A549 (cell line): ENCODE results near the gene HERC2. TPM values are rescaled to one million over a fixed set of nuclear protein-coding genes. Genes with fewer than 3 reads are reported as not detected.
"Not testable (repeated sequence)": the region's sequence is repeated elsewhere in the genome, so short reads cannot be mapped to it uniquely, and the experiment has no call there.

Experiments used
- ATAC-seq, 2 experiments: fragments of 200-7000 bp in 1 of 2; fragments of >200 bp in 1 of 2; cut with Nextera tagmentation in 1 of 2; cut with Tn5 transposase in 1 of 2; 3 replicates each; pipeline versions ENCODE4 v1.8.0 to v1.9.1; 2018 to 2020; ENCODE audit warnings: mild to moderate bottlenecking in 1 of 2, moderate library complexity in 1 of 2
- CTCF ChIA-PET: fragments of 300-600 bp; sonication (Branson Sonifier 250); formaldehyde crosslinking; extraction: SDS; loops from one replicate; lab custom pipeline; 2021; ENCODE audit warnings: antibody characterized with exemption, inconsistent platforms; lab: Yijun Ruan, JAX
- POLR2A ChIA-PET: fragments of 350-600 bp; formaldehyde crosslinking; extraction: SDS; loops from one replicate; lab custom pipeline; 2021; ENCODE audit warnings: antibody characterized with exemption, inconsistent platforms; lab: Yijun Ruan, JAX
- DNase-seq, 2 experiments: peaks; one replicate each; pipeline versions ENCODE4 v3.0.0 to v3.0.0-alpha.2; 2011 to 2016; ENCODE audit warnings: low read depth in 1 of 2, low spot score in 1 of 2
- FAIRE-seq: peaks from 2 replicates; lab custom pipeline; 2011; peaks lifted over from hg19 to GRCh38; lab: Jason Lieb, UNC
- H3K27ac ChIP-seq, 2 experiments: fragments of >200 bp; sonication (Bioruptor Twin); formaldehyde crosslinking; 3 replicates each; pipeline ENCODE4 v1.5.1; 2016 to 2017
- H3K4me1 ChIP-seq: fragments of >200 bp; sonication (Bioruptor Twin); formaldehyde crosslinking; 3 replicates; pipeline ENCODE4 v1.6.1; 2016
- H3K4me2 ChIP-seq: fragments of >200 bp; sonication (Bioruptor Twin); formaldehyde crosslinking; 3 replicates; pipeline ENCODE4 v1.6.1; 2016
- H3K4me3 ChIP-seq: fragments of >200 bp; sonication (Bioruptor Twin); formaldehyde crosslinking; 3 replicates; pipeline ENCODE4 v1.5.1; 2016
- H3K9me3 ChIP-seq: fragments of >200 bp; sonication (Bioruptor Twin); formaldehyde crosslinking; 3 replicates; pipeline ENCODE4 v1.6.1; 2016
- CBX8 ChIP-seq: fragments of 200-600 bp; sonication (generic); IDR thresholded peaks from 2 replicates; pipeline ENCODE4 v1.6.1; 2016
- EHF ChIP-seq: fragments of 250-450 bp; sonication (Bioruptor Pico); IDR thresholded peaks from 2 replicates; pipeline ENCODE4 v1.5.0; 2020; ENCODE audit warnings: mild to moderate bottlenecking
- FOSL2 ChIP-seq, 2 experiments: fragments of 450-650 bp in 1 of 2; fragments of >200 bp in 1 of 2; sonication (Bioruptor Twin) in 1 of 2; formaldehyde crosslinking; IDR thresholded peaks; 2 replicates each; pipeline versions ENCODE4 v1.5.0 to v1.6.1; 2016 to 2020; ENCODE audit warnings: mild to moderate bottlenecking in 1 of 2, moderate library complexity in 1 of 2
- HOXA7 ChIP-seq: fragments of 250-450 bp; sonication (Bioruptor Pico); IDR thresholded peaks from 2 replicates; pipeline ENCODE4 v1.5.0; 2020; ENCODE audit warnings: mild to moderate bottlenecking, moderate library complexity
- HOXB5 ChIP-seq: fragments of 250-450 bp; sonication (Bioruptor Pico); IDR thresholded peaks from 2 replicates; pipeline ENCODE4 v1.5.0; 2020; ENCODE audit warnings: mild to moderate bottlenecking, moderate library complexity
- KDM1A ChIP-seq: fragments of 200-600 bp; sonication (generic); IDR thresholded peaks from 2 replicates; pipeline ENCODE4 v1.6.1; 2016; ENCODE audit warnings: low read depth, mild to moderate bottlenecking
- MAFK ChIP-seq: fragments of 450-650 bp; IDR thresholded peaks from 2 replicates; pipeline ENCODE4 v1.6.1; 2014; ENCODE audit not compliant: partially characterized antibody
- NR3C1 ChIP-seq: fragments of >200 bp; sonication (Bioruptor Twin); formaldehyde crosslinking; IDR thresholded peaks from 3 replicates; pipeline ENCODE4 v1.6.1; 2017
- PHF8 ChIP-seq: fragments of 200-600 bp; sonication (generic); IDR thresholded peaks from 2 replicates; pipeline ENCODE4 v1.6.1; 2016; ENCODE audit warnings: low read depth, mild to moderate bottlenecking, antibody characterized with exemption, moderate library complexity, borderline replicate concordance
- RAD21 ChIP-seq, 2 experiments: fragments of >200 bp in 1 of 2; sonication (Bioruptor Twin) in 1 of 2; formaldehyde crosslinking in 1 of 2; IDR thresholded peaks in 1 of 2; conservative IDR thresholded peaks in 1 of 2; 2 replicates in 1 of 2; 3 replicates in 1 of 2; pipeline ENCODE4 v1.6.1; 2012 to 2018; ENCODE audit warnings: inconsistent platforms in 1 of 2
- REST ChIP-seq: fragments of 200-600 bp; sonication (generic); IDR thresholded peaks from 2 replicates; pipeline ENCODE4 v1.6.1; 2016; ENCODE audit warnings: antibody characterized with exemption, mild to moderate bottlenecking, moderate library complexity
- RFX5 ChIP-seq: fragments of 450-650 bp; IDR thresholded peaks from 2 replicates; pipeline ENCODE4 v1.7.1; 2014; ENCODE audit warnings: antibody characterized with exemption, mild to moderate bottlenecking, moderate library complexity
- TP53 ChIP-seq: fragments of 250-450 bp; sonication (Bioruptor Pico); IDR thresholded peaks from 2 replicates; pipeline ENCODE4 v1.5.0; 2021; ENCODE audit warnings: mild to moderate bottlenecking, moderate library complexity
- USF2 ChIP-seq: fragments of 450-650 bp; IDR thresholded peaks from 2 replicates; pipeline ENCODE4 v1.6.1; 2014; ENCODE audit warnings: antibody characterized with exemption
- ZNF302 ChIP-seq: fragments of 250-450 bp; sonication (Bioruptor Pico); IDR thresholded peaks from 2 replicates; pipeline ENCODE4 v1.9.0; 2021; ENCODE audit warnings: inconsistent platforms, mild to moderate bottlenecking, moderate library complexity
- WGBS: methylation state at CpG from one replicate; pipeline ENCODE4 v1.1.6; 2017; ENCODE audit errors: missing lambda C conversion rate; 5-methylcytosine and 5-hydroxymethylcytosine counted together
- polyA plus RNA-seq, 4 experiments: library from polyadenylated mRNA; depleted of rRNA in 3 of 4; stranded (reverse); fragments of >200 nt; fragmentation: RNase III in 1 of 4; extraction: RNeasy Plus Mini Kit Qiagen cat#74134 plus additional on column Dnase treatment in 1 of 4; gene quantifications; 2 replicates in 3 of 4; 3 replicates in 1 of 4; pipeline ENCODE4 v1.2.3, GENCODE V29; 2011 to 2017

Gene HERC2
- polyA plus RNA-seq, 2 of the 4 experiments (the other 2 are of a cell fraction) = 31.4 to 32.8 TPM

GRCh38 chr15:28197694-28198093 lies 124.3 kb downstream of the HERC2 start:
- FAIRE-seq, DNase-seq, ATAC-seq, H3K27ac ChIP-seq, H3K4me1 ChIP-seq, H3K4me3 ChIP-seq, CTCF ChIA-PET, H3K9me3 ChIP-seq, POLR2A ChIA-PET, H3K4me2 ChIP-seq: not testable (repeated sequence)
- 100% methylated on average over 3 of the region's 4 CpGs for WGBS

DNA sequence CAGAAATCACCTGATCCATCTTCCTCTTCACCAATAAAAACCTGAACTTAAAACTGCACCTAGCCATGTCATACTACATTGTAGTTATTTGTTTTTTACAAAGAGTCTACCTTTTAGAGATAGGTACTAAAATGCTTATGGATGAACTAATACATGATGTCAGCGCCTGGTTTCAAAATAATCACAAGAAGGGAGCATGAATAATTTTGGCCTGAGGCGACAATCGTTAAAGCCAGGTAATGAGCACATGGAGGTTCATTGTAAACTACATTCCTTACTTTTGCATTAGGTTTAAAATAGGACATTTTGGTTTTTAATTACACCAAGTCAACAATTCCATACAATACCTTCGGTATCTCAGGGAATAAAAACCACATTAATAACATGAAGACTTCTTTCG lies 125.4 kb downstream of the HERC2 start:
- CTCF ChIA-PET, ATAC-seq, H3K4me1 ChIP-seq, FAIRE-seq, POLR2A ChIA-PET, H3K4me2 ChIP-seq, H3K9me3 ChIP-seq, H3K27ac ChIP-seq, H3K4me3 ChIP-seq, DNase-seq: not testable (repeated sequence)
- 96% methylated on average over 5 of the region's 5 CpGs for WGBS

GRCh38 chr15:28192772-28193171 lies 129.2 kb downstream of the HERC2 start:
- H3K4me1 ChIP-seq = no peaks in the 10 kb centered on the region
- no peak overlapping the region for H3K4me3 ChIP-seq
- TF ChIP-seq RFX5 = no peak
- TF ChIP-seq RAD21 (conservative IDR thresholded peaks at IDR 0.05 in 1 of 2, IDR thresholded peaks at IDR 0.05 in 1 of 2) = no peak
- TF ChIP-seq MAFK = peak; percentile 58
- no peak for TF ChIP-seq NR3C1
- no peak for TF ChIP-seq TP53
- no peak for TF ChIP-seq PHF8
- no peak for TF ChIP-seq KDM1A
- TF ChIP-seq, all 56 proteins: peak for 1
- no peak for DNase-seq
- no peak for ATAC-seq
- CTCF ChIA-PET = no interaction called here
- 84% methylated on average over 1 of the region's 1 CpG for WGBS
- no peaks in the 10 kb centered on the region for H3K9me3 ChIP-seq
- no peak overlapping the region for H3K27ac ChIP-seq
- FAIRE-seq = no peak
- H3K4me2 ChIP-seq = no peak overlapping the region
- POLR2A ChIA-PET = interaction anchor here (0.5 kb wide), 1 partner anchor 14 kb away, joined by 5 read pairs; no protein-coding TSS in a partner anchor

DNA sequence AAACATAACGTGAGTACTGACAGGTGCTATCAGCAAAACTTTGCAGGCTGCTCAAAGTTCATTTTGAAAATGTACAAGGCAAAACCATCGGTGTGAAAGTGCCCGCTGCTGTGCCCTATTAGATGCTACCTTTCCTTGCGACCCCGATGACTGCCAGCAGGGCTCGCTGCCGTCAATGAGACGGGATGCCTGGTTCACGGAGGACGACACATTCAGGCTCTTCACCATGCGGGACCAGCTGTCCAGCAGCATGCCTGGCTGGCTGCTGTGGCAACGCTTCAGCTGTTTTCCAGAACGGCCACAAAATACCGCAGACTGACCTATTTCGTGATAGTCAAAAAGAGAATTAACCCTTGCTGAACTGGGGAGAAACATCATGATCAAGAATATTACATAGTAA lies 130.1 kb downstream of the HERC2 start:
- no peaks in the 10 kb centered on the region for H3K4me1 ChIP-seq
- TF ChIP-seq KDM1A (no peak), HOXA7 (CRISPR knock-in tag) (no peak), HOXB5 (CRISPR knock-in tag) (no peak), FOSL2 (IDR thresholded peaks at IDR 0.05) (no peak), FOSL2 (CRISPR knock-in tag; IDR thresholded peaks at IDR 0.05) (no peak), REST (no peak), EHF (no peak), RAD21 (conservative IDR thresholded peaks at IDR 0.05 in 1 of 2, IDR thresholded peaks at IDR 0.05 in 1 of 2) (no peak), CBX8 (no peak), USF2 (no peak), TP53 (no peak), ZNF302 (CRISPR knock-in tag) (no peak)
- no peak overlapping the region for H3K27ac ChIP-seq
- WGBS = 84% methylated on average over 15 of the region's 15 CpGs
- no peaks in the 10 kb centered on the region for H3K9me3 ChIP-seq
- ATAC-seq (peak in 1 of 2 experiments; percentile 78; a peak in 3 of 6 replicates), DNase-seq (peak in 1 of 2 experiments; percentile 30), FAIRE-seq (no peak)
- no peak overlapping the region for H3K4me3 ChIP-seq
- ChIA-PET CTCF (interaction anchor here (0.9 kb wide), 1 partner anchor 914 kb away, joined by 3 read pairs; no protein-coding TSS in a partner anchor), POLR2A (no interaction called here)
- H3K4me2 ChIP-seq = no peak overlapping the region
